PC-9 (cell line): ENCODE measurements around the gene GRID2IP. TPM values are rescaled to one million over a fixed set of nuclear protein-coding genes. Genes with fewer than 3 reads are reported as not detected.

Experiments
- BruUV-seq: library from RNA; stranded (reverse); fragments of 400-500 nt; replicated peaks from 2 replicates; lab custom pipeline; 2021; lab: Mats Ljungman, UMichigan
- CTCF ChIA-PET: fragments of 300-600 bp; sonication (Branson Sonifier 250); formaldehyde crosslinking; loops from one replicate; lab custom pipeline; 2022; ENCODE audit warnings: antibody characterized with exemption; lab: Charles Lee
- POLR2A ChIA-PET: fragments of 300-600 bp; sonication (Branson Sonifier 250); formaldehyde crosslinking; loops from one replicate; lab custom pipeline; 2022; ENCODE audit warnings: antibody characterized with exemption; ENCODE audit not compliant: unreplicated experiment; lab: Charles Lee
- DNase-seq, 2 experiments: peaks; one replicate each; pipeline versions ENCODE4 v3.0.0 to v3.0.0-alpha.2; 2015 to 2022; ENCODE audit warnings: mixed read lengths in 1 of 2
- H2AFZ ChIP-seq: fragments of 200-600 bp; sonication (generic); 2 replicates; pipeline ENCODE4 v1.8.1; 2017; ENCODE audit warnings: antibody characterized with exemption
- H3F3A ChIP-seq: fragments of 200-600 bp; sonication (generic); 2 replicates; pipeline ENCODE4 v1.8.1; 2017; ENCODE audit warnings: antibody characterized with exemption, mild to moderate bottlenecking, low read depth; ENCODE audit not compliant: insufficient read depth
- H3K27ac ChIP-seq: fragments of 200-600 bp; sonication (generic); 2 replicates; pipeline ENCODE4 v1.6.1; 2016; ENCODE audit warnings: mixed run types
- H3K27me3 ChIP-seq: fragments of 200-600 bp; sonication (generic); 2 replicates; pipeline ENCODE4 v1.6.1; 2016; ENCODE audit warnings: low read depth, mixed run types; ENCODE audit not compliant: insufficient read depth
- H3K36me3 ChIP-seq: fragments of 200-600 bp; sonication (generic); 2 replicates; pipeline ENCODE4 v1.6.1; 2016; ENCODE audit warnings: low read depth, mixed run types
- H3K4me1 ChIP-seq: fragments of 200-600 bp; sonication (generic); replicated peaks from 2 replicates; pipeline ENCODE4 v1.6.1; 2016; ENCODE audit warnings: mixed run types; ENCODE audit not compliant: insufficient read depth
- H3K4me2 ChIP-seq: fragments of 200-600 bp; sonication (generic); 2 replicates; pipeline ENCODE4 v1.6.1; 2017; ENCODE audit warnings: mixed run types
- H3K4me3 ChIP-seq: fragments of 200-600 bp; sonication (generic); 2 replicates; pipeline ENCODE4 v1.6.1; 2016; ENCODE audit warnings: mixed run types
- H3K79me2 ChIP-seq: fragments of 200-600 bp; sonication (generic); 2 replicates; pipeline ENCODE4 v1.6.1; 2017; ENCODE audit warnings: low read depth, mixed run types
- H3K9me2 ChIP-seq: fragments of 200-600 bp; sonication (generic); 2 replicates; pipeline ENCODE4 v1.8.1; 2017; ENCODE audit warnings: mild to moderate bottlenecking; ENCODE audit not compliant: insufficient read depth
- H3K9me3 ChIP-seq: fragments of 200-600 bp; sonication (generic); 2 replicates; pipeline ENCODE4 v1.8.1; 2016; ENCODE audit warnings: low read depth; ENCODE audit not compliant: insufficient read depth
- H4K20me1 ChIP-seq: fragments of 200-600 bp; sonication (generic); 2 replicates; pipeline ENCODE4 v1.8.1; 2017; ENCODE audit not compliant: insufficient read depth
- CTCF ChIP-seq: fragments of 200-600 bp; sonication (generic); conservative IDR thresholded peaks from 2 replicates; pipeline ENCODE4 v1.6.1; 2017; ENCODE audit warnings: mixed run types, antibody characterized with exemption, mild to moderate bottlenecking, moderate library complexity
- EZH2 ChIP-seq: fragments of 200-600 bp; sonication (generic); IDR thresholded peaks from 2 replicates; pipeline ENCODE4 v1.8.0; 2017; ENCODE audit warnings: antibody characterized with exemption, low read depth
- intact Hi-C: fragments of 100-400 bp; cut with micrococcal nuclease; formaldehyde crosslinking; loops from one replicate; pipeline ENCODE4 v1.10.0; 2022; ENCODE audit not compliant: unreplicated experiment
- total RNA-seq: library from RNA; stranded (reverse); gene quantifications from 2 replicates; pipeline ENCODE4 v1.2.3, GENCODE V29; 2021

The GRID2IP gene
- total RNA-seq, 1 experiment from 2014 or later, result 1.3 TPM

DNA sequence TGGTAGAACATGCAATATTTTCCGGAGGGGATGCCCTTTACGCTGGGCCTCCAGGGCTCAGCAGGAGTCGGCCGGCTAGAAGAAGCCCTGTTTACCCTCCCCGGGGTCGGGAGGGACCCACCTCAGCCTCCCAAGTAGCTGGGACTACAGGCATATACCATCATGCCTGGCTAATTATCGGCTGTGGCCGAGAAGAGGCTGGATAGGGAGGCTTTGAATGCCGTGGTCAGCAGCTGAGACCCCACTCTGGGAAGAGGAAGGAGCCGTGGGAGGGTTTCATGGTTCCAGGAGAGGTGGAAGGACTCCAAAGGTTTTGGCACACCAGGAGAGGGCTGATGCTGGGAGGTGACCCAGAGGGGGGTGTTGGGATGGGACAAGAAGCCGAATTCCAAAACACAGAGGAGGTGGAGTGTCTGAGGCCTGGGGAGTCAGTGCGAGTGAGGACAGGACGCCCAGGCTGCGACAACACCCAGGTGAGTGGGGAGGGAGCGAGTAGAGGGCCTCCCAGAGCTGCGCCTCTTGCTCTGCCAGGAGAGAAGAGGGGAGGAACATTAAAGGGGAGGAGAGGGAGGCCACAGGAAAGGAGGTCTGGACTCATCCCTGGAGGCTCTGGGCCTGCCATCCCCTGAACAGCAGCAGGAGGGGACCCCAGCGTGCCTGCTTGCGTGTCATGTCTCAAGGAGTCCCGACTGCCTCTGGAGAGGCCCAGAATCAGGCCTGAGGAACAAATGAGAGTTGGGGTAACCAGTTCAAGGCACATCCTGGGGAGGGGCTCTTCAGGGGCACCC, 19.6 kb downstream of the GRID2IP start:
- TF ChIP-seq EZH2, result no peak
- TF ChIP-seq CTCF, result no peak
- H3K4me3 ChIP-seq, result no peak overlapping the region
- H3K27ac ChIP-seq, result no peak overlapping the region
- no peak overlapping the region for H3K4me2 ChIP-seq
- ChIA-PET CTCF (no interaction called here), POLR2A (no interaction called here)
- H3K27me3 ChIP-seq, result peaks cover 8% of the 10 kb centered on the region
- no peak for DNase-seq
- no peaks in the 10 kb centered on the region for H3K9me3 ChIP-seq
- no peaks in the 10 kb centered on the region for H3F3A ChIP-seq
- no TSS peak for BruUV-seq
- no peaks in the 10 kb centered on the region for H3K4me1 ChIP-seq
- no peaks in the 10 kb centered on the region for H3K36me3 ChIP-seq
- no peaks in the 10 kb centered on the region for H3K9me2 ChIP-seq
- no peaks in the 10 kb centered on the region for H4K20me1 ChIP-seq
- H3K79me2 ChIP-seq, result no peaks in the 10 kb centered on the region
- no peak overlapping the region for H2AFZ ChIP-seq
- intact Hi-C loops, result no loop called here

- no peak overlapping the region for H2AFZ ChIP-seq
- peaks cover 8% of the 10 kb centered on the region for H3K27me3 ChIP-seq
- H3F3A ChIP-seq, result no peaks in the 10 kb centered on the region
- H3K36me3 ChIP-seq, result no peaks in the 10 kb centered on the region
- H3K9me2 ChIP-seq, result no peaks in the 10 kb centered on the region
- H3K9me3 ChIP-seq, result no peaks in the 10 kb centered on the region
- no peaks in the 10 kb centered on the region for H4K20me1 ChIP-seq
- no peak overlapping the region for H3K4me2 ChIP-seq
- ChIA-PET CTCF (interaction anchor here (0.6 kb wide), 1 partner anchor 71 kb away, joined by 9 read pairs; no protein-coding TSS in a partner anchor), POLR2A (no interaction called here)
- no peaks in the 10 kb centered on the region for H3K79me2 ChIP-seq
- no peaks in the 10 kb centered on the region for H3K4me1 ChIP-seq
- DNase-seq, result no peak
- no TSS peak for BruUV-seq
- no peak overlapping the region for H3K4me3 ChIP-seq
- no peak overlapping the region for H3K27ac ChIP-seq
- intact Hi-C loops, result no loop called here
- no peak for TF ChIP-seq CTCF
These were observed 20.4 kb downstream of the GRID2IP start for GRCh38 chr7:6530626-6531491.

GRCh38 chr7:6529643-6530042, 21.6 kb downstream of the GRID2IP start:
- no peaks in the 10 kb centered on the region for H3K36me3 ChIP-seq
- H4K20me1 ChIP-seq, result no peaks in the 10 kb centered on the region
- H2AFZ ChIP-seq, result no peak overlapping the region
- H3K4me1 ChIP-seq, result no peaks in the 10 kb centered on the region
- no peak for DNase-seq
- H3K79me2 ChIP-seq, result no peaks in the 10 kb centered on the region
- no TSS peak for BruUV-seq
- H3F3A ChIP-seq, result no peaks in the 10 kb centered on the region
- H3K4me2 ChIP-seq, result no peak overlapping the region
- H3K4me3 ChIP-seq, result no peak overlapping the region
- intact Hi-C loops, result no loop called here
- ChIA-PET POLR2A (no interaction called here), CTCF (no interaction called here)
- no peaks in the 10 kb centered on the region for H3K9me2 ChIP-seq
- TF ChIP-seq CTCF (no peak), EZH2 (no peak)
- H3K27me3 ChIP-seq, result peaks cover 8% of the 10 kb centered on the region
- H3K9me3 ChIP-seq, result no peaks in the 10 kb centered on the region
- H3K27ac ChIP-seq, result no peak overlapping the region
